AG04450 (cell line): ENCODE results near the gene C20orf204. TPM values are rescaled to one million over a fixed set of nuclear protein-coding genes. Genes with fewer than 3 reads are reported as not detected.

ENCODE experiments used
- CTCF ChIA-PET: fragments of 300-600, 350-600 bp; formaldehyde crosslinking; extraction: SDS; loops from one replicate; lab custom pipeline; 2022; ENCODE audit warnings: antibody characterized with exemption, inconsistent platforms; lab: Charles Lee
- POLR2A ChIA-PET: fragments of 350-600 bp; formaldehyde crosslinking; extraction: SDS; loops from one replicate; lab custom pipeline; 2021; ENCODE audit warnings: antibody characterized with exemption, inconsistent platforms; lab: Yijun Ruan, JAX
- DNase-seq: peaks from one replicate; pipeline ENCODE4 v3.0.0-alpha.2; 2011; ENCODE audit warnings: low read depth, low spot score
- H3K27ac ChIP-seq: one replicate; pipeline ENCODE4 v1.5.1; 2012; ENCODE audit warnings: low read depth, low read length, control low read depth
- H3K27me3 ChIP-seq: one replicate; pipeline ENCODE4 v1.6.0; 2012; ENCODE audit warnings: low read length; ENCODE audit not compliant: control insufficient read depth, insufficient read depth
- H3K4me3 ChIP-seq: 2 replicates; pipeline ENCODE4 v1.5.1; 2011; ENCODE audit warnings: mild to moderate bottlenecking, low read depth, low read length, control low read depth
- H3K9me3 ChIP-seq: 2 replicates; pipeline ENCODE4 v1.5.1; 2012; ENCODE audit warnings: low read length; ENCODE audit not compliant: control insufficient read depth, insufficient read depth
- polyA plus RNA-seq: library from polyadenylated mRNA; depleted of rRNA; stranded (reverse); fragments of >200 nt; gene quantifications from 2 replicates; pipeline ENCODE4 v1.2.3, GENCODE V29; 2011
- TF ChIP-seq, protein P1 (sequence below): IDR thresholded peaks from 2 replicates; pipeline ENCODE4 v1.5.1; 2011; ENCODE audit warnings: low read depth, low read length, control low read depth, inconsistent platforms

The C20orf204 gene
- polyA plus RNA-seq, 1 experiment, result 0.01 TPM

DNA sequence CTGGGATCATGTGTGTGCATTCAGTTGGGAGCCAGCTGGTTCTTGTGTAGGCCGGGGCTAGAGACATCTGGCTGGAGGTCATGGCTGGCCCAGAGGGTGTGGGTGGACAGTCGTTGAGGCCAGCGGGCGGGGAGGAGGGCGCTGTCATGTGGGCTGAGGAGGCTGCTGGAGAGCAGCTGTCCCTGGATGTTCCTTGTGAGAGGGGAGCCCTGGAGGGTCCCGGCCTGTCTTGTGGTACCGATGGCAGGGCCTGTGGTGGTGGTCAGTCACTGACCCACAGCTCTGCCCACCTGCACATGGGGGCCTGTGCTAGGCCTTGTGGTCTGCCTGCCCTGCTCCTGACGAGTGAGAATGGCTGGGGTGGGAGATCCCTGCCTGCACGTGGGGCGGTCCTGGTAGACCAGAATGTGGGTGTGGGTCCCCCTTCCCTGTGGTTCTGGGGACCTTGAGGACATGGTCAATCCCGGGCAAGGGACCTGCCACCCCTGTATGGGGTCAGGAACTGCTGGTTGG lies 1.9 kb upstream of the C20orf204 start:
- no peak overlapping the region for H3K4me3 ChIP-seq
- no peak overlapping the region for H3K27ac ChIP-seq
- no peak for DNase-seq
- ChIA-PET POLR2A (no interaction called here), CTCF (no interaction called here)
- H3K27me3 ChIP-seq, result peaks cover 12% of the 10 kb centered on the region
- no peaks in the 10 kb centered on the region; the same call in 1 of the 2 replicates for H3K9me3 ChIP-seq
- TF ChIP-seq, protein P1, sequence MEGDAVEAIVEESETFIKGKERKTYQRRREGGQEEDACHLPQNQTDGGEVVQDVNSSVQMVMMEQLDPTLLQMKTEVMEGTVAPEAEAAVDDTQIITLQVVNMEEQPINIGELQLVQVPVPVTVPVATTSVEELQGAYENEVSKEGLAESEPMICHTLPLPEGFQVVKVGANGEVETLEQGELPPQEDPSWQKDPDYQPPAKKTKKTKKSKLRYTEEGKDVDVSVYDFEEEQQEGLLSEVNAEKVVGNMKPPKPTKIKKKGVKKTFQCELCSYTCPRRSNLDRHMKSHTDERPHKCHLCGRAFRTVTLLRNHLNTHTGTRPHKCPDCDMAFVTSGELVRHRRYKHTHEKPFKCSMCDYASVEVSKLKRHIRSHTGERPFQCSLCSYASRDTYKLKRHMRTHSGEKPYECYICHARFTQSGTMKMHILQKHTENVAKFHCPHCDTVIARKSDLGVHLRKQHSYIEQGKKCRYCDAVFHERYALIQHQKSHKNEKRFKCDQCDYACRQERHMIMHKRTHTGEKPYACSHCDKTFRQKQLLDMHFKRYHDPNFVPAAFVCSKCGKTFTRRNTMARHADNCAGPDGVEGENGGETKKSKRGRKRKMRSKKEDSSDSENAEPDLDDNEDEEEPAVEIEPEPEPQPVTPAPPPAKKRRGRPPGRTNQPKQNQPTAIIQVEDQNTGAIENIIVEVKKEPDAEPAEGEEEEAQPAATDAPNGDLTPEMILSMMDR, result no peak

DNA sequence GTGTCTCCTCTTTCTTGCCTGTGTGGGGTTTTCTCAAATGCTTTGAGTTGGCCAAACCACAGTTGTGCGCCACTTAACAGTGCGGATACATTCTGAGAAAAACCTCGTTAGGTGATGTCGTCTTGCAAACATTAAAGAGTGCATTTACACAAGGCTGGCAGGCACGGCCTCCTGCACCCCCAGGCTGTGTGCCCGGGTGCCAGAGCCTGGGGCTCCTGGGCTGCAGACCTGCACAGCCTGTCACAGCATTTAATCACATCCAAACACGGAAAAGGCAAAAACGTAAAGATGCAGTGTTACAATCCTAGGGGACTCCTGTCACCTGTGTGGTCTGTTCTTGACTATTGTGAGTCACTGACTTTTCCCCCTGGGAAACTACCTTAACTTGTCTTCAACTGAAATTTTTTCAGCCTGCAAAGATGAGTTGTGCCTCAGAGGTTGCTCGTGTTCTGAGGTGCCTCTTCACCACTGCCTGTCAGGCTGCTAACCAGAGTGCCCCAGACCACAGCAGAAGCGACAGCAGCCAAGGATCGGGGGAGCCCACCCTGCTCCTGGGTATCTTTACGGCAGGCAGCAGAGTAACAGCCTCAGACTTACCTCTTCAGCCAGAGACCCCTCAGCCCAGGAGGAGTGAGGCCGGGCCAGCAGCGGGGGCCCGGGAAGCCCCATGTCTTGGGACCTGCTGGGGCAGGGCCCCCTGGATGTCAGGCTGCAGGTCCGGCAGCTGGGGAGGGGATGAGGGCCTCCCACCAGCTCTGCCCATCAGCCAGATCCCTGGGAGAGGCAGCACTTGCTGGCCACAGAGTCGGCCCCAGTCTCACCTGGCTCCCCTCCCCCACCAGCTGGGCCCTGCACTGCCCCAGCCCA lies 683 bp upstream of the C20orf204 start:
- no peak for DNase-seq
- no peaks in the 10 kb centered on the region; the same call in 1 of the 2 replicates for H3K9me3 ChIP-seq
- ChIA-PET CTCF (interaction anchor here (0.8 kb wide), 1 partner anchor 55 kb away, joined by 3 read pairs; the partner anchor contains the start of gene PRPF6), POLR2A (no interaction called here)
- H3K27ac ChIP-seq, result no peak overlapping the region
- TF ChIP-seq, protein P1, result no peak
- H3K27me3 ChIP-seq, result peaks cover 25% of the 10 kb centered on the region
- no peak overlapping the region for H3K4me3 ChIP-seq

DNA sequence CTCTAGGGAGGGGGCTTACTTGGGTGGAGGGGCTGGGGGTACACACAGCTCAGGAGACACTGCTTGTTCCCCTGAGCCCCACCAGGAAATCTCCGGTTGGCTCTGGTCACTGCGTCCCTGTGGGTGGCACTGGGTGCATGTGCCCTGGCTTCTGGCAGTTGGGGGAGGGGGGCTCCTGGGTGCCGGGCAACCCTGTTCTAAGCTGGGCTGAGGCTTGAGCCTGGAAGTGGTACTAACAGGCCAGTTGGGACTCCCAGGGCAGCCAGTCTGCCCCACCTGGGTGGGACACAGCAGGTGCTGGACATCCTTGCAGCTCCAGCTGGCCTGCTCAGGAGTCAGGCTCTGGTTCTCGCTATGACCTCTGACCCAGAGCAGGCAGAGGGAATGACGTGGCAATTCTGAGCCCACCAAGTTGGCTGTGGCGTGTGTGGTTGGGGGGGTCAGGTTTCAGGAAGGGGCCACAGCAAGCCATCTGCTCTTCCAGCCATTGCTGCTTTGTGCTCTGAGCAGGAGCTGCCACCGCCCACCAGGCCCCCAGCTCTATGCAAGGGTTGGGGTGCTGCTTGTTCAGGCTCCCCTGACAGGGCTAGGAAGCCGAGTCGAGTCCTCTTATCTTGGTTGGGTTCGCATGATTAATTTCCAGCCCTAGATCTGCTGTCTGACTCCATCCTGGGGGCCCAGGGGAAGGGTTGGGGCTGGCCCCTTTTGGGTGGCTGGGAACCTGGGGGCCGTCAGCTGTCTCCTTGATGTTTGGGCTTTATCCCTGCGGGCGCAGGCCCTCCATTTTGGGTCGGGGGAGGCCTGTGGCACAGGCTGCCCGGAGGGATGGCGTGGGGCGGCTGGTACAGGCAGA lies 590 bp downstream of the C20orf204 start:
- Histone ChIP-seq H3K27ac (no peak overlapping the region), H3K9me3 (no peaks in the 10 kb centered on the region; the same call in 1 of the 2 replicates), H3K27me3 (peaks cover 37% of the 10 kb centered on the region), H3K4me3 (no peak overlapping the region)
- TF ChIP-seq, protein P1, result no peak
- CTCF ChIA-PET, result interaction anchor here (3.6 kb wide), 1 partner anchor 85 kb away, joined by 31 read pairs; no protein-coding TSS in a partner anchor
- POLR2A ChIA-PET, result interaction anchor here (0.6 kb wide), 1 partner anchor 454 kb away, joined by 3 read pairs; no protein-coding TSS in a partner anchor
- DNase-seq, result no peak

DNA sequence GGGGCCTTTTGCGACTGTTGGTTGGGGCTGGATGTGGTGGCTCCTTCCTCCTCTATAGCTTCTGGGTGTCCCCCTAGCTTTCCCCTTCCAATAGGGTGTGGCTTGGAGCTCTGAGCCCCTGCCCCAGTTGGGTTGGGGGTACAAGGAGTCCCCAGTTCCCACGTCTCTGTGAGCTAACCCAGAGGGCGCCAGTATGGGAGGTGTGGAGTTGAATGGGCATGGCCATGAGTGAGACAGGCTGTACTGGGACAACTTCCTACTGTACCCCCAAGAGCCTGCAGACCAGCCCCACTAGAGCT lies 1.2 kb downstream of the C20orf204 start:
- TF ChIP-seq, protein P1, result no peak
- ChIA-PET POLR2A (interaction anchor here (0.6 kb wide), 1 partner anchor 455 kb away, joined by 3 read pairs; no protein-coding TSS in a partner anchor), CTCF (interaction anchor here (3.6 kb wide), 1 partner anchor 84 kb away, joined by 31 read pairs; no protein-coding TSS in a partner anchor)

More for the DNA sequence above, 1.2 kb downstream of the C20orf204 start:
- Histone ChIP-seq H3K27me3 (peaks cover 43% of the 10 kb centered on the region), H3K9me3 (no peaks in the 10 kb centered on the region; the same call in 1 of the 2 replicates), H3K27ac (no peak overlapping the region), H3K4me3 (no peak overlapping the region)
- no peak for DNase-seq
